ENCODE data around the gene YJEFN3.

YJEFN3 gene

GRCh38 chr19:19524053-19524452 lies 4.7 kb upstream of the YJEFN3 start:
- WGBS, 2 donors (ENCODE audit: extremely low coverage in 2 of 2, insufficient read length in 2 of 2, insufficient replicate concordance in 1 of 2): no CpG with 5 or more reads among the region's 7 CpGs
- H3K9me3 ChIP-seq (replicated peaks in 1 of 2; ENCODE audit: control insufficient read depth in 2 of 2, insufficient read depth in 1 of 2, low read depth in 1 of 2, low read length in 2 of 2): no peaks in the 10 kb centered on the region
- no peak overlapping the region for H4K91ac ChIP-seq (ENCODE audit: low read depth, low read length, poor library complexity)
- H3K4me3 ChIP-seq (ENCODE audit: low read length in 2 of 2): no peak overlapping the region
- H3K23ac ChIP-seq (ENCODE audit: low read depth, low read length, poor library complexity): no peak overlapping the region
- H3K14ac ChIP-seq (ENCODE audit: low read length): no peak overlapping the region
- no peak overlapping the region for H2BK5ac ChIP-seq (ENCODE audit: low read length)
- no peaks in the 10 kb centered on the region for H3K27me3 ChIP-seq (ENCODE audit: control insufficient read depth in 3 of 3, insufficient read depth in 3 of 3, low read depth in 1 of 3, low read length in 3 of 3)
- peaks cover 10 to 20% of the 10 kb centered on the region in 2 donors for H3K4me1 ChIP-seq (ENCODE audit: control insufficient read depth in 2 of 2, insufficient read depth in 1 of 2, low read depth in 1 of 2, low read length in 2 of 2)
- H3K4me2 ChIP-seq (ENCODE audit: insufficient read depth, low read length, poor library complexity, severe bottlenecking): no peak overlapping the region
- no peak overlapping the region for H2AFZ ChIP-seq (ENCODE audit: low read length)
- no peak for DNase-seq (ENCODE audit: low spot score)
- no peak overlapping the region for H3K18ac ChIP-seq (ENCODE audit: low read length)
- H2BK15ac ChIP-seq (ENCODE audit: low read length): no peak overlapping the region
- no peak overlapping the region for H2AK5ac ChIP-seq (ENCODE audit: low read depth, low read length)
- H3K36me3 ChIP-seq (replicated peaks in 1 of 2; ENCODE audit: control insufficient read depth in 2 of 2, insufficient read depth in 2 of 2, low read length in 2 of 2): peaks cover 20 to 70% of the 10 kb centered on the region in 2 donors
- H4K8ac ChIP-seq (ENCODE audit: low read depth, low read length): no peak overlapping the region
- no peak overlapping the region for H3K27ac ChIP-seq (replicated peaks; ENCODE audit: low read length)
- no peak overlapping the region for H2BK120ac ChIP-seq (ENCODE audit: low read depth, low read length)
- no peak overlapping the region for H2BK12ac ChIP-seq (ENCODE audit: low read length)
- no peak overlapping the region for H3K4ac ChIP-seq (ENCODE audit: low read length)
- no peak overlapping the region for H3K9ac ChIP-seq (ENCODE audit: low read depth, low read length, poor library complexity)
- peaks cover 18% of the 10 kb centered on the region for H3K79me1 ChIP-seq (ENCODE audit: low read depth, low read length)

- Histone ChIP-seq H3K36me3 (replicated peaks in 1 of 2; ENCODE audit: control insufficient read depth in 2 of 2, insufficient read depth in 2 of 2, low read length in 2 of 2) (peaks cover 13 to 66% of the 10 kb centered on the region in 2 donors), H3K23ac (ENCODE audit: low read depth, low read length, poor library complexity) (no peak overlapping the region), H3K27me3 (ENCODE audit: control insufficient read depth in 3 of 3, insufficient read depth in 3 of 3, low read depth in 1 of 3, low read length in 3 of 3) (no peaks in the 10 kb centered on the region), H2AK5ac (ENCODE audit: low read depth, low read length) (no peak overlapping the region), H3K27ac (replicated peaks; ENCODE audit: low read length) (peak overlapping the region; percentile 15), H2BK5ac (ENCODE audit: low read length) (no peak overlapping the region), H3K9me3 (replicated peaks in 1 of 2; ENCODE audit: control insufficient read depth in 2 of 2, insufficient read depth in 1 of 2, low read depth in 1 of 2, low read length in 2 of 2) (no peaks in the 10 kb centered on the region), H2BK12ac (ENCODE audit: low read length) (peak overlapping the region; percentile 5), H3K9ac (ENCODE audit: low read depth, low read length, poor library complexity) (no peak overlapping the region), H4K8ac (ENCODE audit: low read depth, low read length) (no peak overlapping the region), H3K4ac (ENCODE audit: low read length) (no peak overlapping the region), H3K79me1 (ENCODE audit: low read depth, low read length) (peaks cover 11% of the 10 kb centered on the region), H2AFZ (ENCODE audit: low read length) (no peak overlapping the region), H2BK15ac (ENCODE audit: low read length) (no peak overlapping the region), H4K91ac (ENCODE audit: low read depth, low read length, poor library complexity) (no peak overlapping the region), H2BK120ac (ENCODE audit: low read depth, low read length) (no peak overlapping the region), H3K14ac (ENCODE audit: low read length) (no peak overlapping the region), H3K18ac (ENCODE audit: low read length) (no peak overlapping the region), H3K4me1 (ENCODE audit: control insufficient read depth in 2 of 2, insufficient read depth in 1 of 2, low read depth in 1 of 2, low read length in 2 of 2) (peaks cover 17 to 20% of the 10 kb centered on the region in 2 donors), H3K4me3 (ENCODE audit: low read length in 2 of 2) (no peak overlapping the region), H3K4me2 (ENCODE audit: insufficient read depth, low read length, poor library complexity, severe bottlenecking) (no peak overlapping the region)
- DNase-seq (ENCODE audit: low spot score): no peak
- no CpG with 5 or more reads among the region's 23 CpGs for WGBS, 2 donors (ENCODE audit: extremely low coverage in 2 of 2, insufficient read length in 2 of 2, insufficient replicate concordance in 1 of 2)
Observed at GRCh38 chr19:19525611-19526380, 2.9 kb upstream of the YJEFN3 start.

- peaks cover 15 to 72% of the 10 kb centered on the region in 2 donors for H3K36me3 ChIP-seq (replicated peaks in 1 of 2; ENCODE audit: control insufficient read depth in 2 of 2, insufficient read depth in 2 of 2, low read length in 2 of 2)
- no peak for DNase-seq (ENCODE audit: low spot score)
- peak overlapping the region; percentile 15 for H3K9ac ChIP-seq (ENCODE audit: low read depth, low read length, poor library complexity)
- no peak overlapping the region for H2BK120ac ChIP-seq (ENCODE audit: low read depth, low read length)
- peak overlapping the region; percentile 31 for H4K8ac ChIP-seq (ENCODE audit: low read depth, low read length)
- H3K18ac ChIP-seq (ENCODE audit: low read length): no peak overlapping the region
- H2BK5ac ChIP-seq (ENCODE audit: low read length): no peak overlapping the region
- H3K9me3 ChIP-seq (replicated peaks in 1 of 2; ENCODE audit: control insufficient read depth in 2 of 2, insufficient read depth in 1 of 2, low read depth in 1 of 2, low read length in 2 of 2): no peaks in the 10 kb centered on the region
- no CpG with 5 or more reads among the region's 28 CpGs for WGBS, 2 donors (ENCODE audit: extremely low coverage in 2 of 2, insufficient read length in 2 of 2, insufficient replicate concordance in 1 of 2)
- no peak overlapping the region for H3K4me2 ChIP-seq (ENCODE audit: insufficient read depth, low read length, poor library complexity, severe bottlenecking)
- H4K91ac ChIP-seq (ENCODE audit: low read depth, low read length, poor library complexity): no peak overlapping the region
- no peak overlapping the region for H2AK5ac ChIP-seq (ENCODE audit: low read depth, low read length)
- H3K4me3 ChIP-seq (ENCODE audit: low read length in 2 of 2): no peak overlapping the region
- no peak overlapping the region for H3K14ac ChIP-seq (ENCODE audit: low read length)
- no peak overlapping the region for H3K27ac ChIP-seq (replicated peaks; ENCODE audit: low read length)
- H3K23ac ChIP-seq (ENCODE audit: low read depth, low read length, poor library complexity): peak overlapping the region; percentile 77
- H3K4ac ChIP-seq (ENCODE audit: low read length): no peak overlapping the region
- H2BK12ac ChIP-seq (ENCODE audit: low read length): no peak overlapping the region
- H2BK15ac ChIP-seq (ENCODE audit: low read length): no peak overlapping the region
- H3K27me3 ChIP-seq (ENCODE audit: control insufficient read depth in 3 of 3, insufficient read depth in 3 of 3, low read depth in 1 of 3, low read length in 3 of 3): no peaks in the 10 kb centered on the region
- H3K79me1 ChIP-seq (ENCODE audit: low read depth, low read length): peaks cover 12% of the 10 kb centered on the region
- H3K4me1 ChIP-seq (ENCODE audit: control insufficient read depth in 2 of 2, insufficient read depth in 1 of 2, low read depth in 1 of 2, low read length in 2 of 2): peaks cover 17 to 20% of the 10 kb centered on the region in 2 donors
- H2AFZ ChIP-seq (ENCODE audit: low read length): no peak overlapping the region
Observed at GRCh38 chr19:19526581-19527370, 1.9 kb upstream of the YJEFN3 start.

GRCh38 chr19:19527371-19527656 lies 1.4 kb upstream of the YJEFN3 start:
- no peak overlapping the region for H2BK12ac ChIP-seq (ENCODE audit: low read length)
- peaks cover 17 to 20% of the 10 kb centered on the region in 2 donors for H3K4me1 ChIP-seq (ENCODE audit: control insufficient read depth in 2 of 2, insufficient read depth in 1 of 2, low read depth in 1 of 2, low read length in 2 of 2)
- no peaks in the 10 kb centered on the region for H3K9me3 ChIP-seq (replicated peaks in 1 of 2; ENCODE audit: control insufficient read depth in 2 of 2, insufficient read depth in 1 of 2, low read depth in 1 of 2, low read length in 2 of 2)
- peaks cover 12% of the 10 kb centered on the region for H3K79me1 ChIP-seq (ENCODE audit: low read depth, low read length)
- H4K8ac ChIP-seq (ENCODE audit: low read depth, low read length): no peak overlapping the region
- H2BK120ac ChIP-seq (ENCODE audit: low read depth, low read length): no peak overlapping the region
- H2AK5ac ChIP-seq (ENCODE audit: low read depth, low read length): no peak overlapping the region
- peak overlapping the region; percentile 15 for H3K9ac ChIP-seq (ENCODE audit: low read depth, low read length, poor library complexity)
- no peaks in the 10 kb centered on the region for H3K27me3 ChIP-seq (ENCODE audit: control insufficient read depth in 3 of 3, insufficient read depth in 3 of 3, low read depth in 1 of 3, low read length in 3 of 3)
- no CpG with 5 or more reads among the region's 9 CpGs for WGBS, 2 donors (ENCODE audit: extremely low coverage in 2 of 2, insufficient read length in 2 of 2, insufficient replicate concordance in 1 of 2)
- no peak overlapping the region for H3K18ac ChIP-seq (ENCODE audit: low read length)
- H4K91ac ChIP-seq (ENCODE audit: low read depth, low read length, poor library complexity): no peak overlapping the region
- H3K4ac ChIP-seq (ENCODE audit: low read length): no peak overlapping the region
- H2AFZ ChIP-seq (ENCODE audit: low read length): no peak overlapping the region
- no peak overlapping the region for H3K27ac ChIP-seq (replicated peaks; ENCODE audit: low read length)
- no peak for DNase-seq (ENCODE audit: low spot score)
- no peak overlapping the region for H3K4me2 ChIP-seq (ENCODE audit: insufficient read depth, low read length, poor library complexity, severe bottlenecking)
- H2BK5ac ChIP-seq (ENCODE audit: low read length): no peak overlapping the region
- peaks cover 15 to 76% of the 10 kb centered on the region in 2 donors for H3K36me3 ChIP-seq (replicated peaks in 1 of 2; ENCODE audit: control insufficient read depth in 2 of 2, insufficient read depth in 2 of 2, low read length in 2 of 2)
- no peak overlapping the region for H3K14ac ChIP-seq (ENCODE audit: low read length)
- H3K23ac ChIP-seq (ENCODE audit: low read depth, low read length, poor library complexity): peak overlapping the region; percentile 77
- H2BK15ac ChIP-seq (ENCODE audit: low read length): no peak overlapping the region
- H3K4me3 ChIP-seq (ENCODE audit: low read length in 2 of 2): no peak overlapping the region

Data from neuronal stem cell (in vitro differentiated cells).